CD14-positive monocyte (primary cell): Measurements from ENCODE around the gene RNF157. TPM values are rescaled to one million over a fixed set of nuclear protein-coding genes. Genes with fewer than 3 reads are reported as not detected.

ENCODE experiments used
- DNase-seq, 3 donors: peaks; one replicate each; pipeline ENCODE4 v3.0.0-alpha.2; 2011 to 2022
- H2AFZ ChIP-seq: 2 replicates; pipeline ENCODE4 v1.6.0; 2012; ENCODE audit warnings: mild to moderate bottlenecking, low read depth, low read length, inconsistent platforms; ENCODE audit not compliant: insufficient read depth, poor library complexity, severe bottlenecking
- H3K27ac ChIP-seq, 2 donors: 1 replicate in 1 of 2; 2 replicates in 1 of 2; pipeline ENCODE4 v1.5.1; 2012 to 2013; ENCODE audit warnings: low read length in 2 of 2, control low read depth in 1 of 2, inconsistent platforms in 1 of 2, low read depth in 1 of 2, mild to moderate bottlenecking in 1 of 2
- H3K27me3 ChIP-seq, 2 donors: one replicate each; pipeline versions ENCODE4 v1.6.0 to v1.6.1; 2011 to 2013; ENCODE audit warnings: low read length in 2 of 2; ENCODE audit not compliant: control insufficient read depth in 2 of 2, insufficient read depth in 2 of 2
- H3K36me3 ChIP-seq, 2 donors: replicated peaks in 1 of 2; 1 replicate in 1 of 2; 2 replicates in 1 of 2; pipeline versions ENCODE4 v1.5.1 to v1.6.1; 2012 to 2013; ENCODE audit warnings: low read length in 2 of 2, control low read depth in 1 of 2, inconsistent platforms in 1 of 2, mild to moderate bottlenecking in 1 of 2; ENCODE audit not compliant: insufficient read depth in 2 of 2, control insufficient read depth in 1 of 2
- H3K4me1 ChIP-seq, 2 donors: 1 replicate in 1 of 2; 2 replicates in 1 of 2; pipeline versions ENCODE4 v1.5.1 to v1.6.1; 2012 to 2013; ENCODE audit warnings: low read length in 2 of 2, control low read depth in 1 of 2, inconsistent platforms in 1 of 2, mild to moderate bottlenecking in 1 of 2, moderate library complexity in 1 of 2; ENCODE audit not compliant: insufficient read depth in 2 of 2, control insufficient read depth in 1 of 2
- H3K4me2 ChIP-seq: replicated peaks from 2 replicates; pipeline ENCODE3; 2012; ENCODE audit warnings: low read length, moderate library complexity, mild to moderate bottlenecking; ENCODE audit not compliant: poor library complexity, severe bottlenecking; ENCODE audit errors: extremely low read depth
- H3K4me3 ChIP-seq, 3 experiments: fragments of 200-600 bp in 1 of 3; sonication (generic) in 1 of 3; replicated peaks in 1 of 3; 1 replicate in 2 of 3; 2 replicates in 1 of 3; pipeline ENCODE4 v1.5.1; 2011 to 2013; ENCODE audit warnings: low read length in 3 of 3, mild to moderate bottlenecking in 3 of 3, control low read depth in 2 of 3, low read depth in 2 of 3, inconsistent platforms in 1 of 3, moderate library complexity in 1 of 3
- H3K79me2 ChIP-seq: 2 replicates; pipeline ENCODE4 v1.6.0; 2012; ENCODE audit warnings: mild to moderate bottlenecking, control low read depth, inconsistent platforms, low read length, moderate library complexity; ENCODE audit not compliant: insufficient read depth
- H3K9ac ChIP-seq: 2 replicates; pipeline ENCODE4 v1.6.0; 2017; ENCODE audit warnings: low read length, mild to moderate bottlenecking; ENCODE audit not compliant: insufficient read depth, poor library complexity, severe bottlenecking
- H3K9me3 ChIP-seq, 2 donors: replicated peaks in 1 of 2; 1 replicate in 1 of 2; 2 replicates in 1 of 2; pipeline versions ENCODE4 v1.5.1 to v1.6.1; 2012 to 2013; ENCODE audit warnings: low read length in 2 of 2, control low read depth in 1 of 2; ENCODE audit not compliant: control insufficient read depth in 1 of 2, insufficient read depth in 1 of 2
- H4K20me1 ChIP-seq: 2 replicates; pipeline ENCODE4 v1.6.0; 2012; ENCODE audit warnings: mild to moderate bottlenecking, low read length, control low read depth, moderate library complexity; ENCODE audit not compliant: insufficient read depth
- H3K27ac Mint-ChIP-seq, 7 donors: one replicate each; pipeline ENCODE4 v1.8.0; 2020; ENCODE audit warnings: mild to moderate bottlenecking in 7 of 7, mixed read lengths in 7 of 7, moderate library complexity in 6 of 7, inconsistent platforms in 2 of 7
- H3K27me3 Mint-ChIP-seq, 3 donors: one replicate each; pipeline ENCODE4 v1.8.0; 2021 to 2022; ENCODE audit warnings: low read depth in 3 of 3, mild to moderate bottlenecking in 3 of 3, mixed read lengths in 3 of 3, moderate library complexity in 3 of 3, inconsistent platforms in 1 of 3
- H3K36me3 Mint-ChIP-seq, 2 donors: one replicate each; pipeline ENCODE4 v1.8.0; 2020; ENCODE audit warnings: mixed read lengths in 2 of 2, inconsistent platforms in 1 of 2, mild to moderate bottlenecking in 1 of 2
- H3K4me1 Mint-ChIP-seq: one replicate; pipeline ENCODE4 v1.8.0; 2020; ENCODE audit warnings: mild to moderate bottlenecking, mixed read lengths
- H3K4me3 Mint-ChIP-seq, 2 donors: one replicate each; pipeline ENCODE4 v1.8.0; 2020; ENCODE audit warnings: mild to moderate bottlenecking in 2 of 2, mixed read lengths in 2 of 2, moderate library complexity in 1 of 2
- H3K9me3 Mint-ChIP-seq, 7 donors: one replicate each; pipeline ENCODE4 v1.8.0; 2020 to 2022; ENCODE audit warnings: mixed read lengths in 7 of 7, mild to moderate bottlenecking in 6 of 7, moderate library complexity in 6 of 7, inconsistent platforms in 2 of 7
- WGBS: methylation state at CpG from one replicate; pipeline ENCODE4 v1.1.5; 2013; ENCODE audit warnings: missing lambda C conversion rate; ENCODE audit not compliant: insufficient coverage; 5-methylcytosine and 5-hydroxymethylcytosine counted together
- intact Hi-C, 2 donors: fragments of 100-400 bp; cut with micrococcal nuclease; formaldehyde crosslinking; loops; one replicate each; pipeline versions ENCODE4 v1.15.0 to v1.15.1; 2023
- polyA plus RNA-seq, 3 donors: library from polyadenylated mRNA; depleted of rRNA in 1 of 3; unstranded in 2 of 3; stranded (reverse) in 1 of 3; fragments of 300-500 nt in 2 of 3; fragments of >200 nt in 1 of 3; fragmentation: Illumina TruSeq in 2 of 3; gene quantifications; 1 replicate in 2 of 3; 2 replicates in 1 of 3; pipeline ENCODE4 v1.2.3, GENCODE V29; 2012 to 2021
- TF ChIP-seq, protein P1 (sequence below): fragments of 200-600 bp; IDR thresholded peaks from one replicate; pipeline ENCODE4 v1.8.0; 2022; ENCODE audit warnings: antibody characterized with exemption, mild to moderate bottlenecking

The RNF157 gene
- polyA plus RNA-seq, 3 donors: 0.03 TPM; not detected in 2

DNA sequence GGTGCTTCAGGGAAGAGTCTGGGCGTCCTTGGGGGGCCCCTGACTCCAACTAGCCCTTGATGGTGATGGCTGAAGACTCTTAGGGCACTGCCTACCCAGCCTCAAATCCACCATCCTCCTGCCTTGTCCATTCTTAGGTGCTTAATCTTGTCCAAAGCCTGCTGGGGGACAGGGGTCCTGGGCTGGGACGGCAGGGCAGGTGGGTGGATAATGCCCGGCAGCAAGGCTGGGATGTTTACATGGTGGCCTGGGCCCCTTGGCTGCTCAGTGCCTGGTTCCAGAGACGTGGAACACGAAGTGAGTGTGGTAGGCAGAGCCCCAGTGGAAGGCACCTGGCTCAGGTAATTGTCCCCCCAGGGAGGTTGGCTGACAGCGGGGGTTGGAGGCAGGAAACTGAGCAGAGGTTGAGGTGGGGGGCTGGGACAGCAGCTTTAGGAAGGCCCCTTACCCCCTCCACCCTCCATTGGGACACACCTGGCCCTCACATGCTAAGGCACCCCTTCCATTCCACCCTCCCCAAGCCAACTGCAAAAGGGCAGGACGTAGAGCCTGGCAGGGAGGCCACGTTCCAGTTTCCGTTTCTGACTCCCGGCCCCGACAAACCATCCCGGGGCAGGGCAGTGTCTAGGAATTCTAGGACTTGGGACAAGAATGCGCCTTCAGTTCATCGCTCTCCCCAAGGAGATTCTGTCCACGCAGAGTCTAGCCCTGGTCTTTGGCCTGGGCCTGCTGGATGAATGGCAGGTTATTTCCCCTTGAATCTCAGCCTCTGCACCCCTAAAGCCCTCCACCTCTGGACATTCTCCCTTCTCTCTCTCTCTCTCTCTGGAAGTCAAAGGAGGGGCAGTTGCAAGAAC, 101.2 kb downstream of the RNF157 start:
- H3K27ac Mint-ChIP-seq: peak overlapping the region in 1 of 7 donors; percentile 28
- Histone ChIP-seq H3K4me1 (peaks cover 31 to 37% of the 10 kb centered on the region in 2 donors), H2AFZ (no peak overlapping the region), H3K9ac (no peak overlapping the region), H3K27me3 (peaks cover 15 to 44% of the 10 kb centered on the region in 2 donors), H3K79me2 (no peaks in the 10 kb centered on the region), H3K27ac (no peak overlapping the region), H4K20me1 (no peaks in the 10 kb centered on the region), H3K4me3 (no peak overlapping the region), H3K4me2 (peak overlapping the region; percentile 84), H3K9me3 (peaks cover 0 to 7% of the 10 kb centered on the region in 2 donors), H3K36me3 (no peaks in the 10 kb centered on the region)
- H3K36me3 Mint-ChIP-seq: peaks cover 0 to 10% of the 10 kb centered on the region in 2 donors
- peak overlapping the region in 1 of 2 donors; percentile 80 for H3K4me3 Mint-ChIP-seq
- H3K9me3 Mint-ChIP-seq: peaks cover 0 to 10% (median 3%) of the 10 kb centered on the region in 7 donors
- no peak for DNase-seq
- TF ChIP-seq, protein P1, sequence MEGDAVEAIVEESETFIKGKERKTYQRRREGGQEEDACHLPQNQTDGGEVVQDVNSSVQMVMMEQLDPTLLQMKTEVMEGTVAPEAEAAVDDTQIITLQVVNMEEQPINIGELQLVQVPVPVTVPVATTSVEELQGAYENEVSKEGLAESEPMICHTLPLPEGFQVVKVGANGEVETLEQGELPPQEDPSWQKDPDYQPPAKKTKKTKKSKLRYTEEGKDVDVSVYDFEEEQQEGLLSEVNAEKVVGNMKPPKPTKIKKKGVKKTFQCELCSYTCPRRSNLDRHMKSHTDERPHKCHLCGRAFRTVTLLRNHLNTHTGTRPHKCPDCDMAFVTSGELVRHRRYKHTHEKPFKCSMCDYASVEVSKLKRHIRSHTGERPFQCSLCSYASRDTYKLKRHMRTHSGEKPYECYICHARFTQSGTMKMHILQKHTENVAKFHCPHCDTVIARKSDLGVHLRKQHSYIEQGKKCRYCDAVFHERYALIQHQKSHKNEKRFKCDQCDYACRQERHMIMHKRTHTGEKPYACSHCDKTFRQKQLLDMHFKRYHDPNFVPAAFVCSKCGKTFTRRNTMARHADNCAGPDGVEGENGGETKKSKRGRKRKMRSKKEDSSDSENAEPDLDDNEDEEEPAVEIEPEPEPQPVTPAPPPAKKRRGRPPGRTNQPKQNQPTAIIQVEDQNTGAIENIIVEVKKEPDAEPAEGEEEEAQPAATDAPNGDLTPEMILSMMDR: no peak
- peaks cover 24 to 53% (median 47%) of the 10 kb centered on the region in 3 donors for H3K27me3 Mint-ChIP-seq
- 93% methylated on average over 13 of the region's 15 CpGs for WGBS
- intact Hi-C loops: no loop called here
- H3K4me1 Mint-ChIP-seq: peaks cover 36% of the 10 kb centered on the region

DNA sequence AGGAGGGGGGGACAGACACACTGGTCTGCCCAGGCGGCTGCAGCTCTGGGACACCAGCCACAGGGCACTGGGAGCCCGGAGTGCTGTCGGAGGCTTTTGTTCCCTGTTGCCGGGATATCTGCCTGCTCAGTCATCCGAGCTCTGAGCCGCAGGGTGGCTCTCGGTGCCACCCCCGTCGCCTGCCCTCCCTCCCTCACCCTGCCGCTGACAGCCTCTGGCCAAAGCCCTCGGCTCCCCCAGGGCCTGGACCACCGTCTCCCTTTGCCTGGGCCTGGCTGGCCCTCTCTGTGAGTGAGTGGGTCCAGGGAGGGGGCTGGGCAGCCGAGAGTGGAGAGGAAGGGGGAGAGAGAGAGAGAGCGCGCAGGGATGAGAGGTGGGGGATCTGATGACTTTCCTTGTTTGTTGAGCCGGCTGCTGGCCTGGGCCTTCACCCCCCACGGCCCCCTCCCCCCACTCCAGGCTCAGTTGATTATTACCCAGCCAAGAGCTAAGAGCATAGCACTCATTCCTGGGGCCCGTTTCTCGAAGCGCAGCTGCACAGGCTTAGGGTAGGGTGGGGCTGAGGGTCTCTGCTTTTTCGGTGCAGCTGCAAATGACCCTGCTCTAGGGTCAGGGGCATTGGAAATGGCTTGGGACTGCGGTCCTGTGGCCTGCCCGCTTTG, 101.9 kb downstream of the RNF157 start:
- H3K4me2 ChIP-seq: no peak overlapping the region
- H3K4me3 ChIP-seq: no peak overlapping the region
- H3K9me3 ChIP-seq: peaks cover 0 to 7% of the 10 kb centered on the region in 2 donors
- peaks cover 0 to 10% (median 3%) of the 10 kb centered on the region in 7 donors for H3K9me3 Mint-ChIP-seq
- no peaks in the 10 kb centered on the region for H3K36me3 ChIP-seq
- no peak for DNase-seq
- TF ChIP-seq, protein P1: no peak
- H4K20me1 ChIP-seq: no peaks in the 10 kb centered on the region
- no peak overlapping the region for H3K27ac Mint-ChIP-seq
- no peaks in the 10 kb centered on the region for H3K79me2 ChIP-seq
- H2AFZ ChIP-seq: no peak overlapping the region
- peaks cover 15 to 44% of the 10 kb centered on the region in 2 donors for H3K27me3 ChIP-seq
- H3K4me3 Mint-ChIP-seq: peak overlapping the region in 1 of 2 donors; percentile 80
- H3K4me1 ChIP-seq: peaks cover 23 to 30% of the 10 kb centered on the region in 2 donors
- H3K9ac ChIP-seq: no peak overlapping the region
- H3K27me3 Mint-ChIP-seq: peaks cover 24 to 53% (median 47%) of the 10 kb centered on the region in 3 donors
- intact Hi-C loops: no loop called here
- H3K27ac ChIP-seq: no peak overlapping the region
- H3K4me1 Mint-ChIP-seq: peaks cover 31% of the 10 kb centered on the region
- peaks cover 0 to 10% of the 10 kb centered on the region in 2 donors for H3K36me3 Mint-ChIP-seq
- WGBS: 94% methylated on average over 8 of the region's 23 CpGs
